Measurements from ENCODE around the gene OR52E6.

The OR52E6 gene

GRCh38 chr11:5841797-5842196 lies at the start of gene OR52E6:
OR52E6 (minus strand) TSS chr11:5841897; CDS start chr11:5841897, 0 bp downstream.
- TF ChIP-seq CTCF (IDR thresholded peaks at IDR 0.05; ENCODE audit: control insufficient read depth, extremely low read depth, insufficient read depth), result no peak
- H3K4me3 ChIP-seq (ENCODE audit: low read depth, low read length), result no peak within 1 kb of the TSS
- DNase-seq (ENCODE audit: low read depth), result no peak

DNA sequence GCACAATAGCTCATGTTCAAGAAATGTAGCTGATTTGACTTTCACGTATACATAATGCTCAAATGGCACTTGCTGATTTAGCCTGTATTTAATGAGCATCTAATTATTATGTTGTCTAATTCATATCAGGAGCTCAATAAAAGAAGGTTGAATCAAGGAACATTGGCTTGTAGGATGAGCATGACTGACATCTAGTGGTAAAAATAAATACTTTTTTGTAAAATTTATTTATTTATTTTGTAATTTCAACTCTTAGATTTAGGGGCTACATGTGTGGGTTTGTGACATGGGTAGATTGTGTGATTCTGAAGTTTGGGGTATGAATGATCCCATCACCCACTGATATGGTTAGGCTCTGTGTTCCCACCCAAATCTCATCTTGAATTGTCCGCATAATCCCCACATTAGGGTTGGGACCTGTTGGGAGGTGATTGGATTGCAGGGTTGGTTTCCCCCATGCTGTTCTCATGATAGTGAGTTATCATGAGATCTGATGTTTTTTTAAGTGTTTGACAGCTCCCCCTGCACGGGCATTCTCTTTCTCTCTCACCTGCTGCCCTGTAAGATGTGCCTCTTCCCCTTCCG lies 49.6 kb upstream of the OR52E6 start:
- H3K4me3 ChIP-seq (ENCODE audit: low read depth, low read length), result no peak overlapping the region
- no peak for DNase-seq (ENCODE audit: low read depth)
- peak; percentile 39; the same call in 1 of the 2 replicates for TF ChIP-seq CTCF (IDR thresholded peaks at IDR 0.05; ENCODE audit: control insufficient read depth, extremely low read depth, insufficient read depth)

DNA sequence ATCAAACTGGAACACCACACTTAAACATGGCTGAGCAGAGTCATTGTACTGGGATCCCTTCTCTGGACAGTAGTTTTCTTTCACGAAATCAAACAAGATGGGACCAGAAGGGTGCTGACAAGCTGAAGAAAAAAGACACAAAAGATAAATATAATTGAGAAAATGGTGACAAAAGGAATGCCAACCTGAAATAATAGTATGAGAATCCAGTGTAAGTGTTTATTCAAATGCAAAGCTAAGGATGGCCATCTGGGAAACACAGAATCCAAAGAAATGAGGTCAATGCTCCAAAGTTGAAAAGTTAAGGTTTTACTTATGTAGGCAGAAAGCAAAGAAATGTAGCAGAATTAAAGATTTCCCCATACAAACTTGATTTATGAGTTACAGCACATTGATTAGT lies 46.0 kb upstream of the OR52E6 start:
- DNase-seq (ENCODE audit: low read depth), result no peak
- H3K4me3 ChIP-seq (ENCODE audit: low read depth, low read length), result no peak overlapping the region
- TF ChIP-seq CTCF (IDR thresholded peaks at IDR 0.05; ENCODE audit: control insufficient read depth, extremely low read depth, insufficient read depth), result no peak

DNA sequence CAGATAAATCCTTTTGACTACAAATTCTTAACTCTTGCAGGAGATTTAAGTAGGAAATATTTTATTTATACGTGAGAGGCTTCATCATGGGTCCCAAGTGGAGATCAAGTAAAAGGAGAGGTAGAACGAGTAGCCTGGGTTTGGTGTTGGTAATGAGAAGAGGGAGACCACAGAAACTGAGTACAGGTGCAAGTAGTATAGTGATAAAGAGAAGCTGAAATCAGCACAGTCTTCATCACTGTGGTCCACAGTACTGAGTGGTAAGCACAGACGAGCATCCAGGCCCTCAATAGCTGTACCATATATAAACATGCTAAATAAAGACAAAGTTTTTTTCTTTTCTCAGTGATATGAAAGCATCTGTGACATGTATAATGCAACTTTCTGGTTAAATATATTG lies 45.5 kb upstream of the OR52E6 start:
- DNase-seq (ENCODE audit: low read depth), result no peak
- no peak overlapping the region for H3K4me3 ChIP-seq (ENCODE audit: low read depth, low read length)
- TF ChIP-seq CTCF (IDR thresholded peaks at IDR 0.05; ENCODE audit: control insufficient read depth, extremely low read depth, insufficient read depth), result no peak

GRCh38 chr11:5881756-5882155 lies 40.1 kb upstream of the OR52E6 start:
- no peak for TF ChIP-seq CTCF (IDR thresholded peaks at IDR 0.05; ENCODE audit: control insufficient read depth, extremely low read depth, insufficient read depth)
- no peak for DNase-seq (ENCODE audit: low read depth)
- no peak overlapping the region for H3K4me3 ChIP-seq (ENCODE audit: low read depth, low read length)

- no peak within 1 kb of the TSS for H3K4me3 ChIP-seq (ENCODE audit: low read depth, low read length)
- no peak for TF ChIP-seq CTCF (IDR thresholded peaks at IDR 0.05; ENCODE audit: control insufficient read depth, extremely low read depth, insufficient read depth)
These were observed 38.6 kb upstream of the OR52E6 start, which contains the start of gene OR52E4 for GRCh38 chr11:5880329-5880728. OR52E4 (plus strand) TSS chr11:5880629; CDS start chr11:5884293, 3,664 bp downstream.

GRCh38 chr11:5878564-5878963 lies 36.9 kb upstream of the OR52E6 start:
- no peak overlapping the region for H3K4me3 ChIP-seq (ENCODE audit: low read depth, low read length)
- TF ChIP-seq CTCF (IDR thresholded peaks at IDR 0.05; ENCODE audit: control insufficient read depth, extremely low read depth, insufficient read depth), result no peak
- no peak for DNase-seq (ENCODE audit: low read depth)

More at GRCh38 chr11:5880329-5880728, 38.6 kb upstream of the OR52E6 start, which contains the start of gene OR52E4:
- DNase-seq (ENCODE audit: low read depth), result no peak
